ENCODE data around the gene RASL12. TPM values are rescaled to one million over a fixed set of nuclear protein-coding genes. Genes with fewer than 3 reads are reported as not detected.

The RASL12 gene
- total RNA-seq, 4 donors from 2014 or later: 41.4 to 83.5 (median 78.7) TPM

GRCh38 chr15:65072027-65072426 is 4.2 kb upstream of the RASL12 start:
- DNase-seq (ENCODE audit: low spot score in 2 of 2): no peak
- no peak overlapping the region for H3K4me3 ChIP-seq
- peaks cover 0 to 48% (median 24%) of the 10 kb centered on the region in 4 donors for H3K4me1 ChIP-seq
- TF ChIP-seq POLR2A (IDR thresholded peaks at IDR 0.05) (no peak), CTCF (IDR thresholded peaks at IDR 0.05) (no peak), EP300 (IDR thresholded peaks at IDR 0.05) (no peak)
- 23 to 31% methylated on average over 1 of the region's 1 CpG for WGBS, 2 donors
- H3K9me3 ChIP-seq: no peaks in the 10 kb centered on the region
- no peaks in the 10 kb centered on the region for H3K27me3 ChIP-seq
- peak overlapping the region in 2 of 4 donors; percentile 71 to 77 for H3K27ac ChIP-seq
- no peaks in the 10 kb centered on the region for H3K36me3 ChIP-seq

GRCh38 chr15:65071381-65071811 is 3.6 kb upstream of the RASL12 start:
- DNase-seq (ENCODE audit: low spot score in 2 of 2): no peak

GRCh38 chr15:65069779-65070546 is 2.2 kb upstream of the RASL12 start:
- Histone ChIP-seq H3K4me3 (no peak overlapping the region), H3K4me1 (peaks cover 0 to 56% (median 26%) of the 10 kb centered on the region in 4 donors)
- 76 to 84% methylated on average over 5 of the region's 5 CpGs for WGBS, 2 donors

More at GRCh38 chr15:65071381-65071811, 3.6 kb upstream of the RASL12 start:
- no peaks in the 10 kb centered on the region for H3K9me3 ChIP-seq
- no peaks in the 10 kb centered on the region for H3K27me3 ChIP-seq
- 43 to 50% methylated on average over 3 to 5 of the region's 5 CpGs for WGBS, 2 donors
- peaks cover 0 to 48% (median 24%) of the 10 kb centered on the region in 4 donors for H3K4me1 ChIP-seq
- TF ChIP-seq CTCF (IDR thresholded peaks at IDR 0.05) (no peak), EP300 (IDR thresholded peaks at IDR 0.05) (no peak), POLR2A (IDR thresholded peaks at IDR 0.05) (no peak)
- H3K27ac ChIP-seq: peak overlapping the region in 3 of 4 donors; percentile 34 to 77 (median 71)
- no peak overlapping the region for H3K4me3 ChIP-seq
- no peaks in the 10 kb centered on the region for H3K36me3 ChIP-seq

GRCh38 chr15:65069179-65069578 is 1.4 kb upstream of the RASL12 start:
- 36 to 50% methylated on average over 1 of the region's 1 CpG for WGBS, 2 donors
- peak overlapping the region in 3 of 4 donors; percentile 87 to 95 (median 94) for H3K27ac ChIP-seq
- no peaks in the 10 kb centered on the region for H3K36me3 ChIP-seq
- H3K4me1 ChIP-seq: peaks cover 0 to 64% (median 29%) of the 10 kb centered on the region in 4 donors
- H3K4me3 ChIP-seq: no peak overlapping the region
- H3K27me3 ChIP-seq: no peaks in the 10 kb centered on the region
- TF ChIP-seq EP300 (IDR thresholded peaks at IDR 0.05): no peak
- TF ChIP-seq POLR2A (IDR thresholded peaks at IDR 0.05): no peak
- no peak for TF ChIP-seq CTCF (IDR thresholded peaks at IDR 0.05)
- H3K9me3 ChIP-seq: no peaks in the 10 kb centered on the region
- no peak for DNase-seq (ENCODE audit: low spot score in 2 of 2)

More at GRCh38 chr15:65069779-65070546, 2.2 kb upstream of the RASL12 start:
- no peak for TF ChIP-seq CTCF (IDR thresholded peaks at IDR 0.05)
- no peak for TF ChIP-seq EP300 (IDR thresholded peaks at IDR 0.05)
- TF ChIP-seq POLR2A (IDR thresholded peaks at IDR 0.05): no peak
- Histone ChIP-seq H3K36me3 (no peaks in the 10 kb centered on the region), H3K27me3 (no peaks in the 10 kb centered on the region), H3K9me3 (no peaks in the 10 kb centered on the region), H3K27ac (peak overlapping the region in 2 of 4 donors; percentile 46 to 71)
- no peak for DNase-seq (ENCODE audit: low spot score in 2 of 2)

- WGBS, 2 donors: 48 to 56% methylated on average over 3 of the region's 3 CpGs
- H3K4me1 ChIP-seq: peaks cover 0 to 72% (median 34%) of the 10 kb centered on the region in 4 donors
- TF ChIP-seq EP300 (IDR thresholded peaks at IDR 0.05): no peak
- no peak for TF ChIP-seq CTCF (IDR thresholded peaks at IDR 0.05)
- no peak for TF ChIP-seq POLR2A (IDR thresholded peaks at IDR 0.05)
These were observed 605 bp upstream of the RASL12 start for GRCh38 chr15:65068403-65068788.

More at GRCh38 chr15:65068403-65068788, 605 bp upstream of the RASL12 start:
- H3K27me3 ChIP-seq: no peaks in the 10 kb centered on the region
- H3K27ac ChIP-seq: peak overlapping the region; percentile 64 to 95 (median 90)
- no peaks in the 10 kb centered on the region for H3K36me3 ChIP-seq
- H3K9me3 ChIP-seq: no peaks in the 10 kb centered on the region
- H3K4me3 ChIP-seq: peak overlapping the region in 3 of 4 donors; percentile 49 to 81 (median 55)
- DNase-seq (ENCODE audit: low spot score in 2 of 2): no peak
